ENCODE measurements around the gene TMA7. TPM values are rescaled to one million over a fixed set of nuclear protein-coding genes. Genes with fewer than 3 reads are reported as not detected.

The TMA7 gene
- total and polyA plus RNA-seq, 2 of the 13 experiments (the other 11 are each of a cell fraction or from before 2014, with no cell fraction given) = 100 to 486 TPM

DNA sequence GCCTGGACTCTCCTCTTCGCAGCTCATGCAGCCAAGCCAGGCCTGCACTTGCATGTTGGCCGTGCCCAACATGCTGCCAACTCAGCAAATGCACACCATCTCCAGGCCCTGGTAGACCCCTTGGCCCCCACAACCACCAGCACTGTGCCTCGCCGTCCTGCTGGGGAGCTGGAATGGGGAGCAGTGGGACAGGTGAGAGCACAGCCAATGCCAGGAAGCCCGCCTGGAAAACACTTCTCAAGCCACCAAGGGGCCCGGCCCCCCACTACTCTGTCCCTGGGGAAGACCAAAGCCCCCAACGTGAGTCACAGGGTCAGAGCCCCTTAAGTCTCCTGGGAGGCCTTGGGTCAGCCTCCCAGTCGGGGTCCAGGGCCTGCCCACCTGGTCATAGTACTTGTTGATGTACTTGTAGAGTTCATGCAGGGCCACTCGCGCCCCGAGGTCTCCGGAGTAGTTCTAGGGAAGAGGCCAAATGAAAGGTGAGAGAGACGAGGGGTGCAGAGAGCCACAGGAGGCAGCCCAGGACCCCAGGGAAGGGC lies 34.6 kb upstream of the TMA7 start:
- DNase-seq (ENCODE audit: low spot score) = no peak
- Histone ChIP-seq H3K9me3 (ENCODE audit: low read length) (no peaks in the 10 kb centered on the region), H3K27ac (ENCODE audit: extremely low read length, insufficient read depth, low read length) (no peak overlapping the region), H3K36me3 (replicated peaks in 1 of 2; ENCODE audit: control insufficient read depth in 1 of 2, insufficient read depth in 2 of 2, low read length in 2 of 2) (peaks cover 57 to 72% of the 10 kb centered on the region in 2 experiments; a peak in 4 of 5 replicates), H3K4me2 (ENCODE audit: low read depth, low read length) (no peak overlapping the region), H3K4me3 (replicated peaks in 1 of 3; ENCODE audit: insufficient read depth in 1 of 3, low read depth in 2 of 3, low read length in 3 of 3) (no peak overlapping the region), H3K27me3 (ENCODE audit: control insufficient read depth in 1 of 2, insufficient read depth in 2 of 2, low read length in 2 of 2) (no peaks in the 10 kb centered on the region), H2AFZ (ENCODE audit: low read length) (no peak overlapping the region), H3K79me2 (ENCODE audit: insufficient read depth, low read length) (no peaks in the 10 kb centered on the region), H3K9ac (ENCODE audit: insufficient read depth, low read depth, low read length) (no peak overlapping the region), H4K20me1 (ENCODE audit: insufficient read depth, low read length) (peaks cover 5% of the 10 kb centered on the region; the same call in 1 of the 2 replicates), H3K4me1 (ENCODE audit: insufficient read depth, low read length) (no peaks in the 10 kb centered on the region)
- in situ Hi-C loops (cut with HindIII; ENCODE audit: extremely low pct_ligation_motif_present, low pct_unique_long_range_greater_than_20kb) = no loop called here
- CTCF ChIA-PET (ENCODE audit: low intra/inter-chr PET ratio, low total read pairs) = no interaction called here
- no peak for FAIRE-seq
- intact Hi-C loops (cut with micrococcal nuclease; ENCODE audit: unreplicated experiment) = no loop called here
- TF ChIP-seq, protein P1, sequence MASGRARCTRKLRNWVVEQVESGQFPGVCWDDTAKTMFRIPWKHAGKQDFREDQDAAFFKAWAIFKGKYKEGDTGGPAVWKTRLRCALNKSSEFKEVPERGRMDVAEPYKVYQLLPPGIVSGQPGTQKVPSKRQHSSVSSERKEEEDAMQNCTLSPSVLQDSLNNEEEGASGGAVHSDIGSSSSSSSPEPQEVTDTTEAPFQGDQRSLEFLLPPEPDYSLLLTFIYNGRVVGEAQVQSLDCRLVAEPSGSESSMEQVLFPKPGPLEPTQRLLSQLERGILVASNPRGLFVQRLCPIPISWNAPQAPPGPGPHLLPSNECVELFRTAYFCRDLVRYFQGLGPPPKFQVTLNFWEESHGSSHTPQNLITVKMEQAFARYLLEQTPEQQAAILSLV (CRISPR knock-in tag; IDR thresholded peaks at IDR 0.05; ENCODE audit: borderline replicate concordance) = no peak
- TF ChIP-seq AGO2 (optimal IDR thresholded peaks at IDR 0.05; ENCODE audit: low read depth, low read length) = peak; percentile 85
- TF ChIP-seq RBFOX2 (IDR thresholded peaks at IDR 0.05; ENCODE audit: low read depth, low read length) = 0 out of 2 replicates have a peak, but pooled peaks have one; percentile 42
- TF ChIP-seq MAFK (conservative IDR thresholded peaks at IDR 0.05 in 1 of 2, IDR thresholded peaks at IDR 0.05 in 1 of 2; ENCODE audit: low read length in 2 of 2) = peak; percentile 32 to 53; a peak in 3 of 4 replicates
- peak; percentile 43 for TF ChIP-seq MAFF (IDR thresholded peaks at IDR 0.05; ENCODE audit: low read depth, low read length)
- 94% methylated on average over 9 of the region's 13 CpGs for WGBS (ENCODE audit: low lambda C conversion rate)
- ATAC-seq = no peak
- POLR2A ChIA-PET = interaction anchor here (1.3 to 3.3 kb wide), 4 partner anchors 18 to 34 kb away, joined by 3 to 19 read pairs (median 10); partner anchors contain the start of genes CCDC51, PLXNB1 and TMA7
- BruUV-seq (replicated peaks) = no TSS peak

DNA sequence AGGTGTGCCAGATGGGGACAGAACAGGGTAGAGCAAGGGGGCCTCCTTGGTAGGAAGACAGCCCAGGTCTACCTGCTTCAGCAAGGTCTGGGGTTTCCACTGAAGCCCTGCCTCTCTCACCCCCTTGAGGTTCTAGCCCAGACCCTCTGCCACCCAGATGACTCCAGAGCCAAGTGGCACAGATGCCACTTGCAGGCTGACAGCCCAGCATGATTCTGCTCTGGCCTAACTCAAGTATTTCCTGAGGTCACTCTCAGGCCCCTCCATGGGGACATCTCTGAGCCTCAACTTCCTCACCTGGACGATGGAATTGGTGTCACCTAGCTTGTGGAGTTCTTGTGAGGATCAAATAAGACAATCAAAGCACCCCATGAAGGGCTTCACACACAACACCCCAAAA lies 34.1 kb upstream of the TMA7 start:
- Histone ChIP-seq H3K27ac (ENCODE audit: extremely low read length, insufficient read depth, low read length) (no peak overlapping the region), H3K79me2 (ENCODE audit: insufficient read depth, low read length) (no peaks in the 10 kb centered on the region), H3K4me1 (ENCODE audit: insufficient read depth, low read length) (no peaks in the 10 kb centered on the region), H3K9ac (ENCODE audit: insufficient read depth, low read depth, low read length) (no peak overlapping the region), H3K4me3 (replicated peaks in 1 of 3; ENCODE audit: insufficient read depth in 1 of 3, low read depth in 2 of 3, low read length in 3 of 3) (no peak overlapping the region), H3K27me3 (ENCODE audit: control insufficient read depth in 1 of 2, insufficient read depth in 2 of 2, low read length in 2 of 2) (no peaks in the 10 kb centered on the region), H2AFZ (ENCODE audit: low read length) (no peak overlapping the region), H3K4me2 (ENCODE audit: low read depth, low read length) (no peak overlapping the region), H4K20me1 (ENCODE audit: insufficient read depth, low read length) (peaks cover 5% of the 10 kb centered on the region; the same call in 1 of the 2 replicates), H3K9me3 (ENCODE audit: low read length) (no peaks in the 10 kb centered on the region), H3K36me3 (replicated peaks in 1 of 2; ENCODE audit: control insufficient read depth in 1 of 2, insufficient read depth in 2 of 2, low read length in 2 of 2) (peaks cover 62 to 77% of the 10 kb centered on the region in 2 experiments)
- intact Hi-C loops (cut with micrococcal nuclease; ENCODE audit: unreplicated experiment) (no loop called here), in situ Hi-C loops (cut with HindIII; ENCODE audit: extremely low pct_ligation_motif_present, low pct_unique_long_range_greater_than_20kb) (no loop called here)
- FAIRE-seq (no peak), DNase-seq (ENCODE audit: low spot score) (no peak), ATAC-seq (no peak)
- ChIA-PET CTCF (ENCODE audit: low intra/inter-chr PET ratio, low total read pairs) (no interaction called here), POLR2A (interaction anchor here (3.3 kb wide), 1 partner anchor 24 kb away, joined by 19 read pairs; the partner anchor contains the start of gene PLXNB1)
- no TSS peak for BruUV-seq (replicated peaks)
- TF ChIP-seq SRSF1 (optimal IDR thresholded peaks at IDR 0.05; ENCODE audit: low read depth, low read length) (no peak), ZFP62 (CRISPR knock-in tag; IDR thresholded peaks at IDR 0.05) (no peak), JUN (CRISPR knock-in tag; IDR thresholded peaks at IDR 0.05) (no peak), YEATS4 (CRISPR knock-in tag; IDR thresholded peaks at IDR 0.05; ENCODE audit: borderline replicate concordance) (no peak), POLR2A (IDR thresholded peaks at IDR 0.05; ENCODE audit: insufficient read depth in 1 of 2, low read depth in 2 of 2, low read length in 2 of 2) (0 out of 4 replicates have a peak, but pooled peaks of 1 of the 2 experiments have one; percentile 5)
- WGBS (ENCODE audit: low lambda C conversion rate) = 100% methylated on average over 1 of the region's 1 CpG
